ENCODE data around the gene HECW1.

The HECW1 gene

GRCh38 chr7:43155636-43156035 lies 43.2 kb downstream of the HECW1 start:
- TF ChIP-seq FOXP2 (optimal IDR thresholded peaks at IDR 0.05; ENCODE audit: borderline replicate concordance, extremely low read depth, extremely low read length, insufficient read depth) (no peak), REST (IDR thresholded peaks at IDR 0.05; ENCODE audit: insufficient read depth in 1 of 2, low read depth in 2 of 2, low read length in 2 of 2) (no peak), POLR2AphosphoS5 (IDR thresholded peaks at IDR 0.05; ENCODE audit: low read depth, low read length) (no peak), SIN3A (IDR thresholded peaks at IDR 0.05; ENCODE audit: borderline replicate concordance, insufficient read depth, low read length) (no peak), TAF1 (IDR thresholded peaks at IDR 0.05; ENCODE audit: borderline replicate concordance, insufficient read depth, low read length) (no peak)

GRCh38 chr7:43163885-43164284 lies 51.4 kb downstream of the HECW1 start:
- TF ChIP-seq REST (IDR thresholded peaks at IDR 0.05; ENCODE audit: insufficient read depth in 1 of 2, low read depth in 2 of 2, low read length in 2 of 2), result no peak
- TF ChIP-seq SIN3A (IDR thresholded peaks at IDR 0.05; ENCODE audit: borderline replicate concordance, insufficient read depth, low read length), result no peak
- TF ChIP-seq FOXP2 (optimal IDR thresholded peaks at IDR 0.05; ENCODE audit: borderline replicate concordance, extremely low read depth, extremely low read length, insufficient read depth), result no peak
- TF ChIP-seq TAF1 (IDR thresholded peaks at IDR 0.05; ENCODE audit: borderline replicate concordance, insufficient read depth, low read length), result no peak
- no peak for TF ChIP-seq POLR2AphosphoS5 (IDR thresholded peaks at IDR 0.05; ENCODE audit: low read depth, low read length)

- no peak for TF ChIP-seq REST (IDR thresholded peaks at IDR 0.05; ENCODE audit: insufficient read depth in 1 of 2, low read depth in 2 of 2, low read length in 2 of 2)
- TF ChIP-seq TAF1 (IDR thresholded peaks at IDR 0.05; ENCODE audit: borderline replicate concordance, insufficient read depth, low read length), result no peak
- TF ChIP-seq SIN3A (IDR thresholded peaks at IDR 0.05; ENCODE audit: borderline replicate concordance, insufficient read depth, low read length), result no peak
These were observed 52.3 kb downstream of the HECW1 start for GRCh38 chr7:43164757-43165156.

GRCh38 chr7:43166686-43167085 lies 54.2 kb downstream of the HECW1 start:
- TF ChIP-seq POLR2AphosphoS5 (IDR thresholded peaks at IDR 0.05; ENCODE audit: low read depth, low read length) (no peak), REST (IDR thresholded peaks at IDR 0.05; ENCODE audit: insufficient read depth in 1 of 2, low read depth in 2 of 2, low read length in 2 of 2) (no peak), TAF1 (IDR thresholded peaks at IDR 0.05; ENCODE audit: borderline replicate concordance, insufficient read depth, low read length) (no peak), SIN3A (IDR thresholded peaks at IDR 0.05; ENCODE audit: borderline replicate concordance, insufficient read depth, low read length) (no peak)

- TF ChIP-seq REST (IDR thresholded peaks at IDR 0.05; ENCODE audit: insufficient read depth in 1 of 2, low read depth in 2 of 2, low read length in 2 of 2), result no peak
- TF ChIP-seq POLR2AphosphoS5 (IDR thresholded peaks at IDR 0.05; ENCODE audit: low read depth, low read length), result no peak
- TF ChIP-seq FOXP2 (optimal IDR thresholded peaks at IDR 0.05; ENCODE audit: borderline replicate concordance, extremely low read depth, extremely low read length, insufficient read depth), result no peak
- no peak for TF ChIP-seq SIN3A (IDR thresholded peaks at IDR 0.05; ENCODE audit: borderline replicate concordance, insufficient read depth, low read length)
- TF ChIP-seq TAF1 (IDR thresholded peaks at IDR 0.05; ENCODE audit: borderline replicate concordance, insufficient read depth, low read length), result no peak
These were observed 56.6 kb downstream of the HECW1 start for GRCh38 chr7:43169076-43169475.
